ENCODE results near the gene LTA4H.

The LTA4H gene

DNA sequence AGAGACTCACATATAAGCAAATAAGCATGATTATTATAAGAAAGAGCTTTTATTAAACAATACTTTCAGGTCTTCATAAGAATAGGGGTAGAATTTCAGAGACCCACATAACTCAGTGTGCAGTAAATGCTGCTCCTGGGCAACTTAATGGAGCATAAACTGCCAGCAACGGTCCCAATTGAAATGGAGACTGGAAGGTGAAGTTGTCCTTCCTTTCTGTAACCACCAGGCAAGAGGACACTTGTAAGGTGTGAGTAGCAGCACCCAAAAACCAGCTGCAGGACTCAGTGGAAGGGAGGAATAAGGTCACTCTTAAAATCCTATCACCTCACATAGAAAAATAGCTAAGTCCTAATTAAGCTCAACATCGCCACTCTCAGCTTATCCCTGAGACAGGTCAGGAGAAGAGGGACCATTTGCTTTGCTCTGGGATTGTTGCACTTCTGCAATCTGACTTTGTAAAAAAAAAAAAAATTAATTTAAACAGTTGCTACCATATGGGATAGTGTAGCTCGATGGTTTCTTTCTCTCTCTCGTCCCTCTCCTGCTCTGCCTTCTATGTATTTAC is 22.7 kb upstream of the LTA4H start:
- no peak for DNase-seq (ENCODE audit: low spot score)

DNA sequence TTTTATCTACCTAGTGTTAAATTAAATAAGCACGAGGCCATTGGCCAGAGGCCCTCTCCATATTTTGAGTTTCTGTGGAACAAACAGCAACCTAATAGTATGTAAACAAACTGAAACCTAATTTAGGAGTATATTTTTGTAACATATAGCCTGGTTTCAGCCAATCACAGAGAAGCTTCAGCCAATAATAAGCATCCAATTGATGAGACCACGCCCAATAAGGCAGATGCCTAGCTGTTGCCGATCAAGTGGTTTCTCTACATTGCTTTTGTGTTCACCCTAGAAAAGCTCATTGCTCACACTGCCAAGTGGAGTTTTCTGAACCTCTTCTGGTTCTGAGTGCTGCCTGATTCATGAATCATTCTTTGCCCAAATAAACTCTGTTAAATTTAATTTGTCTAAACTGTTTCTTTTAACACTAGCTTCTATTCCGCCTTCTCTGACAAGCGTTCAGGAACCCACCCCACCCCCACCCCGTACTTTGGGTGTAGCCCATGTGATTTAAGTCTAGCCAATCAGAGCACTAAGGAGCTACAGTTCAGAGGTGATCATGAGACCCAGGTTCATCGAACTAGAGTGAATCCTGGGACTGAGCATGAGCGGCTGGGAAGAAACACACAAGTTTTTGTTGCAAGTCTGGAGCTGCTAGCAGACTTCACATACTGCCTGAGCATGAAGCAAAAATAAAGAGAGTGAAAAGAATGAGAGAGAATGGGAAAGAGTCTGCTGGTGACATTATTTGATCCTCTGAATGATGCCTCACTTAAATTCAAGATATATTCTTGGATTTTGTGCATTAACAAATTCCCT is 21.5 kb upstream of the LTA4H start:
- no peak for DNase-seq (ENCODE audit: low spot score)

DNA sequence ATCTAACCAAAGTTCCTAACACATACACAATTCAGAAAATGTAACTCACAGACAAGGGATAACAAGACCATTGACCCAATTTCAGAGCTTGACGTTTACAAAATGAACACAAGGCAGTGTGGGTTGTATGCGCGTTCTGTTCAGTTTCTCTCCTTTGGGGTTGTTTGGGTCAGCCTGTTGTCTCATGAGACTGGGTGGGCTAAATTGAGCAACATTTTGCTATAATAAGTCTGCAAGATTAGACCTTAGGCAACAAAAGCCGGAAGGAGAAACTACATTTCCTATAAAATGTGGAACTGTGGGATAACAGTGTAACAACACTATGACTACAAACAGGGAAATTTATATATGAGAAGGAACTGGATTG is 18.8 kb upstream of the LTA4H start:
- no peak for DNase-seq (ENCODE audit: low spot score)

DNA sequence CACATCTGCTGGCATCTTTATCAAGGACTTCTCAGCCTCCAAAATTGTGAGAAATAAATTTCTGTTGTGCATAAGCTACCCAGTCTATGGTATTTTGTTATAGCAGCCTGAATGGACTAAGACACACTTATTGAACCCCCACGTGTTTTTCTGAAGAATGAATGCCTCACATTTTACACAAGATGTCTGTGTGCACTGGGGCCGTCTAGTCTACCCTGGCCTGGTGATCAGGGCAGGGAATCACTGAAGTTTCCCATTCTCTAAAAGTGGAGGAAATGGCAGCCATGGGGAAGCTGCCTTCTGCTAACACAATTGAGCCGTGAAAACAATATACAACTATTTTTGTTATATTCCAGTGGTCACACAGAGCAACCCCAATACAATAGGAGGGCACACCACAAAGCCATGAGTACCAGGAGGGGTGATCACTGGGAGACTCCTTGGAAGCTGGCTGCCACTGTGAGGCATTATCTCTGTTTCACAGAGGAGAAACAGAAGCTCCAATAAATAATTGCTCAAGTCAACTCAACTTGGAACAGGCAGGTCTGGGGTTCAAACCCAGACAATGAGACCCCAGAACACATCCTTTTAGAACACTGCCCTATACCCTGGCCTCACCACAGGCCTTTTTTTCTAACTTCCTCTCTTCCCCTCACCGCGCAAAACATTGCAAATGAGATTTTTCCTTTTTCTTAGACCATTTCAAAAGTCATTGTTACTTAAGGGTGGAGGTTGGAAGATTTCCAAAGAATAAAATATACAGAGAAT is 18.3 kb upstream of the LTA4H start:
- no peak for DNase-seq (ENCODE audit: low spot score)

DNA sequence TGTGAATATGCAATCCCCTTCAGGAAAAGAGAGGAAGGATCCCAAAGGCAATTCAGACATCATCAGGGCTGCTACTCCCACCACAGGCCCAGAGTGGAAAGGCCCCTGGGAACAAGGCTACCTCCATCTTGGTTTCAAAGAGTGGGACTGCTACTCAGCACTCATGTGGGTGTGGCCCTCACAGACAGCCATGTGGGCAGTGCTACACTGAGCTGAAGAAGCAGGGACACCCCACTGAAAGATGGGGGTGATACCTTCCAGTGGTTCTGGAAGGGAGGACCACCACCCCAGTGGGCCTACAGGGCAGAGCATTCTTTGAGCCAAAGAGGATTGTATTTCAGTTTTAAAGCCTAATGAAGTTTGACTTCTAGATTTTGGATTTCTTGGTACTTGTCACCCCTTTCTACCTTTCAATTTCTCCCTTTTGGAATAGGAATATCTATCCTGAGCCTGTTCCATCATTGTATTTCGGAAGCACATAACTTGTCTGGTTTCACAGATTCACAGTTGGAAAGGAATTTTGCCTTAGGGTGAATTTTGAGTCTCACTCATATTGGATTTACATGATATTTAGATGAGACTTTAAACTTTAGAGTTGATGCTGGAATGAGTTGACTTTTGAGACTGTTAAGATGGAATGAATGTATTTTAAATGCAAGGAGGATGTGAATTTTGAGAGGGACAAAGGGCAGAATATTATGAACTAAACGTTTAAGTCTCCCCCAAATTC is 16.5 kb upstream of the LTA4H start:
- no peak for DNase-seq (ENCODE audit: low spot score)

DNA sequence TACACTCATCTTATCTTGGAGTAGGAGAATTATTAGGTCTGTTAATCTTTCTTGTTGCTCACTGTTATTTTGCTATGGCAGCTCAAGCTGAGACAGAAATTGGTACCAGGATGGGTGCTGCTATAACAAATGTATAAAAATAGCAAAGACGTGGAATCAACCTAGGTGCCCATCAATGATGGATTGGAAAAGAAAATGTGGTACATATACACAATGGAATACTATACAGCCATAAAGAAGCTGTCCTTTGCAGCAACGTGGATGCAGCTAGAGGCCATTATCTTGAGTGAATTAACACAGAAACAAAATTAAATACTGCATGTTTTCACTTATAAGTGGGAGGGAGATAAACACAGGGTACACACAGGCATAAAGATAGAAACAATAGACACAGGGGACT is 14.8 kb upstream of the LTA4H start:
- DNase-seq (ENCODE audit: low spot score): no peak

DNA sequence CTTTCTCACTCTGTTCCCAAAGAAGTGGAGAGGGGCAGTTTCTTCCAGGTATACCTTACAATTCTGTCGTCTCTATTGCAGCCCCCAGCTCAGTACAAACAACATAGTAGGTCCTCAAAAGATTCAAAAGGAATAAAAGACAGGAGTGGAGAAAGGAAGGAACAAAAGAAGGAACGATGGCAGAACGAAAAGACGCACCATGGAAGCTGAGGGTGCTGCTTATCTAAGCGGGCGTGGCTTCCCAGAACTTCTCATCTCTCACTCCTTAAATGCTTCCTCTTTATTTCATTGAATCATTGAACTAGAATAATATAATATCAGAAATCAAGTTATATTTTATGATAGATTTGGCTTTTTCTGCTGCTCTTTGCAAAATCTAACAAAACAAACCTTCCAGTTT is 13.7 kb upstream of the LTA4H start:
- no peak for DNase-seq (ENCODE audit: low spot score)

DNA sequence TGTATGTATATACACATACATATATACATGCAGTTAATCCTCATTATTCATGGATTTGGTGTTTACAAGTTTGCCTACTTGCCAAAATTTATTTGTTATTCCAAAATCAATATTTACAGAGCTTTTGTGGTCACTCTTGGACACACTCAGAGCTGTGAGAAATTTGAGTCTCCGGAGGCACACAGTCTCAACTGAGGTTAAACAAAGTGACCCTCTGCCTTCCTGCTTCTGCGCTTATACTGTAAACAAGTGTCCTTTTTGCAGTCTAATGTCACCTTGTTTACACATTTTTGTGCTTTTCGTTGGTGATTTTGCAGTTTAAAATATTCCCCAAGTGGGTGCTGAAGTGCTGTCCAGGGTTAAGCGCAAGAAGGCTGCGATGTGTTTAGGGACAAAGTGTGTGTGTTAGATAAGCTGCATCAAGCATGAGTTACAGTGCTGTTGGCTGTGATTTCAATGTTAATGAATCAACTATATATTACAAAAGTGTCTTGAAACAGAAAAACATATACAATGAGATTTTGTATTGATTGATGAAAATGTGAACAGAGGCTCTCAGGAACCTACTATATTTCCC is 13.1 kb upstream of the LTA4H start:
- no peak for DNase-seq (ENCODE audit: low spot score)

DNA sequence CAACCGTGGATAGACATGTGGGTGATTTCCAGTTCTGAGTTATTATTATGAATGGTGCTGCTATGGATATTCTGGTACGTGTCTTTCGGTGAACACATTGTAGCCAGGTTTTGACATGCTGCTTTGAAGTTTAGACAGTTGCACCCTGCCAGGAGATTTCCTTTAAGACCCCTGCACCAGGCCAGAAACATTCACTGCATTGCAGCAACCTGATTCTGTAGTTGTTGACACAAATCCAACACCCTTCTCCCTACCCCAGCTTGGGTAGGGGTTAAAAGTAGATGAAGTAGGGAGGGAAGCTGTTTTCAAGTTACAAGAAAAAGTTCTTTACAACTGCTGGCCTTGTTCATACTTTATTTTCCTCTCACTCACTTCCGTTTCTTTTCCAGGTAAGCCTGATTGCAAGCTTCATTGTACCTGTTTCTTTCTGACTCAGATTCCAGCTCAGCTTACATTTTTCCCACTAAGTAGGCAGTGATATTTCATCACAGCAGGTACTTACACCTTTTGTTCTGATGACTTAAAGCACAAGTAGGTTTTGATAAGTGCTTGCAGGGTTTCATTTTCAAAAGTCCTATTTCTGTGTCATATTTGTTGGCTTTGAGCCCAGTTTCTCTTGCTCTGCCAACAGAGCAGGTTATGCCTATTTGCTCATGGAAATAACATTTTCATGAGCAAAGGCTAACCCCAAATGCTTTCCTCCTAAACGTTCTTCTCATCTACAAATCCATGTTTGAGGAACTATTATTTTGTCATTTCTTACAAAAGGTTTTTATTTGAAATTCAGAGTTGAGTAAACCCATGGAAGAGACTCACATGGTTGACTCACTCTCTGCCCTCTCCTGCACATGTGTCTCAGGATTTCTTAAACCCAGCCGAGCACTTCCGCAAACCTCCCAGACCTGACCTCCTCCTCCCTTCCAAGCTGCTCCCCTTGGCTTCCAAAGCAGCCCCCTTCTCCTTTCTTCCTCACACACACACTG is 12.1 kb upstream of the LTA4H start:
- DNase-seq (ENCODE audit: low spot score): peak; percentile 76

DNA sequence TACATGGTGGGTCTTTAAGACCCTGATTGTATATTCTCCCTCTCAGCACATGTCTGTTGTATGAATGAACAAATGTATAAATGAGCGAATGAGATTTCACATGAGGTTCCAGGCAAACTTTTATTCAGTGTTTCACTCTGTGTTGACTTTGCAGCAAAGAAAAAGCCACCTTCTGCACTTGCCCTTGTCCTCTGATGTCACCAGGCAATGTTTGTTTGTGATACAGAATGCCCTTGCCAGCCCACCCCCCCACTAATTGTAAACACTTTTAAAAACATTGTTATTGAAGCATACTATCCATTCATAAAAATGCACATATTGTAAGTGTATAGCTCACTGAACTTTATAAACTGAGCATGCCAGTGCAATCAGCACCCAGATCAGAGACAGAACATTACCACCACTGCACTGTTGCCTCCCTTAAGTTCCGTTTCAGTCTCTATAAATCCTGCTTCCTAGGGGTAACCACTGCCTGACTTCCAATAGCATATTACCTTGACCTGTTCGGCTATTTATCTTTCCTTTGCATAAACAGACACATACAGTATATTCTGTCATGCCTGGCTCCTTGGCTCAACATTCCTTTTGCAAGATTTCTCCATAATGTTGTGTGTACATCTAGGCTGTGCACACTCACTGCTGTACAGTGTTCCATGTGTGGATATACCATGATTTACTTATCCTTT is 11.3 kb upstream of the LTA4H start:
- no peak for DNase-seq (ENCODE audit: low spot score)

DNA sequence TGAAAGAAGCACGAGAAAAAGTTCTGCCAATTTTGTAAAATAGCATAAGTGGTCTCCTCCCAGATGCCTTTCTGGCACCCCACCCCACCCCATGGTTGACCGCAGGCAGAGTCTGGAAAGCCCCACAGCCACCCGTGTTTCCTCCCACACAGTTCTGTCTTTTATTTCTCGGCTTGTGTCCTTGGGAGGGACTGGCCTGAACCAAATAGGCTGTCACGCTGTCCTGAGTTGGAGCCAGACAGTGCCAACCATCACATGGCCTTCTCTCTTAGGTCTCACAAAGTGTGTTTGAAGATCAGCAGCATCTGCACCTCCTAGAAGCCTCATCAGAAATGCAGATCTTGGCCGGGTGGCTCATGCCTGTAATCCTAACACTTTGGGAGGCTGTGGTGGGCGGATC is 10.2 kb upstream of the LTA4H start:
- DNase-seq (ENCODE audit: low spot score): peak; percentile 46

DNA sequence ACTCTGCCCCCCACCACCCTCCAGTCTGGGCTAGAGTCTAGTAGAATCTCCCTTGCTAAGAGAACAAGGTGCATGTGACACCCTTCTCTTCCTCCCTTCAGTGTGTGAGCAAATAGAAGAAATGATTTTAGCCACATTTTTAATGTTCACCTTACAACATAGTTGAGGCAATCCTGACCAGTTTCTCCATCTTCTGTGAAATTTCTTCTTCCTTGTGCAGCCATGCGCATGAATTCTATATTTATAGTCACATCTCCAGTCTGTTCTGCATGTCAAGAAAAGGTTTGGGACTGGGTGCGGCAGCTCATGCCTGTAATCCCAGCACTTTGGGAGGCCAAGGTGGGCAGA is 9.5 kb upstream of the LTA4H start:
- no peak for DNase-seq (ENCODE audit: low spot score)

DNA sequence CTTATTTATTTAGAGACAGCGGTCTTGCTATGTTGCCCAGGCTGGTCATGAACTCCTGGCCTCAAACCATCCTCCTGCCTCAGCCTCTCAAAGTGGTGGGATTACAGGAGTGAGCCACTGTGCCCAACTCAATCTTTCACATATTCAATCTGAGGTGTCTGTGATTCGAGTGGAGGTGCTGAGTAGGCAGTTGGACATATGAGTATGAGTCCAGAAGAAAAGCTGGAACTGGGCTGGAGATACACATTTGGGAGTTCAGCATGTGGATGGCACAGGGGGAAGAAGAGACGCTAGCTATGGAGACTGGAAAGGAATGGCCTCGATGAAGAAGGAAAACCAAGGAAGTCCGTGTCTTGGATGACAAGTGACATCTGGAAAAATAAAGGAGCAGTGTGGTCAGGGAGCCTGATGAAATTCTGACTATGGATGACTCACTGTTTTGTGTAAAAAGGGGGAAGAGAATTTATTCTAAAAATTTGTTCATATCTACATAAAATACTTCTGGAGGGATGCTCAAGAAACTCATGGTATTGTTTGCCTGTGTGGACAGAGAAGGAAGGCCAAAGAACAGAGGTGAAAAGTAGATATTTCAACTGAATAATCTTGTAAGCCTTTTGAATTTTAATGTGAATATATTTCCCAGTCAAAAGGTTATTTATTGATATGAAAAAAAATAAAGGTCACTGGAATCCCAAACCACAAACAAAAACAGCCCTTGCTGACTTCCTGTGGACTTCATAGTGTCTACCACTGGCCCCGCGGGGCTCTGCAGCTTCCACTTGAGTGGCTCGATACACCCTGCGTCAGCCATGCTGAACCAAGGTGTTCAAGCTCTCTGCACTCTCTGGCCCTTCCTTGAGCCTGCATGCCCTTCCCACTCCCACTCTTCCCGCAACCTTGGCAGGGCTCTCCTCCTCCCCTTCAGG is 8.9 kb upstream of the LTA4H start:
- DNase-seq (ENCODE audit: low spot score): no peak

DNA sequence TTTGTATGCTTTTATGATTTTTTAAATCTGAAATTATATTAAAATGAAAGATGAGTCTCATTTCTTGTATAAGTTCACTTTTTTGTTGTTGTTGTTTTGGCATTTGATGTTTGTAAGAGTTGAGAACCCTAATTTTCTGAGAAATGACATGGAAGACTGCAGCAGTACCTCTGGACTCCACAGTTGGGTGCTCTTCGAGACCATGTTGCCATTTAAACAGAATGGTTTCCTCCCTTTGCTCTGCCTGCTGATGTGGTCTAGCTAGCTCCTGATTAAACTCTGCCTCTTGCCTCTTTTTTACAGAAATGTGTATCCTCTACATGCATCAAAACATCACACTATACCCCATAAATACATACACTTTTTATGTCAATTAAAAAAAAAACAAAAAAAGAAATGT is 5.8 kb upstream of the LTA4H start:
- no peak for DNase-seq (ENCODE audit: low spot score)

DNA sequence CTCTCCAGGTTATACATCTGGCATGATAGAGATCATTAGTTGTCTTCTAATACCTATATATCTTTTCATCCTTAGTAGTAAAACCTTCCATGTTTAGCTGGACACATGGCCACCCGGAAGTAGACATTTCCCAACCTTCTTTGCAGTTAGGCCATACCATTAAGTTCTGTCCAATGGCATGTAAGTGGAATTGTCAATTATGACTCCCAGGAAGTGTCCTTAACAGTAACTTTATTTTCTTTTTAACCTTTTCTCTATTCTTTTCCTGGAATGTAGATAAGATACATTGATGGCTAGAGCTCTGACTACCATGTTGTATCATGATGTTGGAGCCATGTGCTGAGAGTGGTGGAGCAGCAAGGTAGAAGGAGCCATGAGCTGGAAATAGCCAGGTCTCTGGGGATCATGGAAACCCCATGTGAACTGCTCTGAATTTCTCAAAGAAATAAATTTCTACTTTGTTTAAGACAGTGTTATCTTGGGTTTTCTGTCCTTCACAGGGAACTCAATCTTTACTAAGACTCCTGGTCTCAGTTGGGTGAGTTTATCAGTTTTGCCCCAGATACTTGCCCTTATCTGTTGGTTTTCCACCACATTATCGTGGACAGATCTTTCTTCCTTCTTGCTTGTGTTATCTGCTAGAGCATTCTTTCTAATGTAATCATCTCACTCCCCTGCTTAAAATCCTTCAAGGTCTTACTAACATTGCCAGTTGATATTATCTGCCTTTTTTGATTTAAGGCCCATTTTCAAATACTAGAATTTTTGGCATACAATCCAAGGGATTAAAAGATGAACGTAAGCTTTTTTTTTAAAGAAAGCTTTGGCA is 5.1 kb upstream of the LTA4H start:
- DNase-seq (ENCODE audit: low spot score): no peak

DNA sequence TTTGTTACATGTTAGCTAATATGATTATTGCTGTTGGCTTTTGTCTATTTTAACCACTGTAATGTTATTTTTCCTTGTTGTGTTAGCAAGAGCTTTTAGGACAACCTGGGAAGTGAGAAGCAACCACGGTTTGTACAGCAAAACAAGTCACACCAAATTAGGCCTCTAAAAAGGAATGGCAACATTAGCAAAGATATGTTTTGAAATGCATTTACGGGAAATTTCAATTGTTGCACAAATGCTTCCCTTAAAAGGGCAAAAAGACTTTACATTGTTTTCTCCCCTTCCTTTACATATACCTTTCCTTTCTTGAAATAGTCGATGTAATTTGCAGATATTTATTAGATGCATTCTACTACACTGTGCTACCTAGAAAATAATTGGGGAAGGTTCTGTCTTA is 4.1 kb upstream of the LTA4H start:
- DNase-seq (ENCODE audit: low spot score): no peak

DNA sequence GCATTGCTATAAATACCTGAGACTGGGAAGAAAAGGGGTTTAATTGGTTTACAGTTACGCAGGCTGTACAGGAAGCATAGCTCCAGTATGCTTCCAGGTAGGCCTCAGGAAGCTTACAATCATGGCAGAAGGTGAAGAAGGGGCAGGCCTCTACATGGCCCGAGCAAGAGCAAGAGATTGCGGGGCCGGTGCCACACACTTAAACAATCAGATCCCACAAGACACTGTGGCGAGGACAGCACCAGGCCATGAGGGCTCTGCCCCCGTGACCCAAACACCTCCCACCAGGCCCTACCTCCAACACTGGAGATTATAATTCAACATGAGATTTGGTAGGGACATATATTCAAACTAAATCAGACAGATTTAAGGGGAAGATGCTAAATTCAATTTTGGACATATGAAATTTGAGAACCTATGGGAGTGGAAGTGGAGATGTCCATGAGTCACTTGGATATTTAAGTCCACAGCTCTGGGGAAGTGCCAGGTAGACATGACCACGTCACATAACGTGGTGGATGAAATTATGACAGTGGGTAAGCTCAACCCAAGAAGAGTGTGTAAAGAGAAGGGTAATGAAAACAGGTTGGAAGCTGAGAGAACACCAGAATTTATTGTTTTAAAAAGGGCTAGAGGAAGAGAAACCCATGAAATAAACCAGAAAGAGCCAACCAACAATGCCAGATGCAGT is 1.5 kb upstream of the LTA4H start:
- DNase-seq (ENCODE audit: low spot score): no peak

Measured in CD4-positive, alpha-beta T cell treated with Interleukin-15 for 4 hours (primary cell).